Measurements from ENCODE around the gene RNF144A. TPM values are rescaled to one million over a fixed set of nuclear protein-coding genes. Genes with fewer than 3 reads are reported as not detected.

The RNF144A gene
- total RNA-seq, 2 experiments from 2014 or later: 49.0 to 50.6 TPM

GRCh38 chr2:6909431-6910385 lies 7.5 kb upstream of the RNF144A start:
- peaks cover 60% of the 10 kb centered on the region for H3K36me3 Mint-ChIP-seq (ENCODE audit: low read depth)
- CTCF ChIA-PET: interaction anchor here (0.7 to 7.4 kb wide), 6 partner anchors 5 to 134 kb away, joined by 3 to 73 read pairs (median 10); partner anchors contain the start of genes CMPK2 and RNF144A

GRCh38 chr2:6911721-6912120 lies 5.5 kb upstream of the RNF144A start:
- Mint-ChIP-seq H3K27me3 (ENCODE audit: low read depth) (no peaks in the 10 kb centered on the region), H3K36me3 (ENCODE audit: low read depth) (peaks cover 49% of the 10 kb centered on the region), H3K4me1 (ENCODE audit: low read depth) (peaks cover 92% of the 10 kb centered on the region), H3K4me3 (peak overlapping the region; percentile 64), H3K27ac (peak overlapping the region; percentile 100), H3K9me3 (peaks cover 4% of the 10 kb centered on the region)
- CTCF ChIA-PET: interaction anchor here (0.5 to 7.4 kb wide), 5 partner anchors 16 to 141 kb away, joined by 3 to 73 read pairs (median 3); partner anchors contain the start of gene CMPK2
- DNase-seq: no peak
- intact Hi-C loops (cut with micrococcal nuclease): loop anchor here (2.0 to 5.0 kb wide), 4 partner anchors 85 to 1771 kb away; partner anchors contain the start of gene ID2

More at GRCh38 chr2:6909431-6910385, 7.5 kb upstream of the RNF144A start:
- peaks cover 4% of the 10 kb centered on the region for H3K9me3 Mint-ChIP-seq
- peak; percentile 64 for DNase-seq
- H3K27me3 Mint-ChIP-seq (ENCODE audit: low read depth): no peaks in the 10 kb centered on the region
- peaks cover 89% of the 10 kb centered on the region for H3K4me1 Mint-ChIP-seq (ENCODE audit: low read depth)
- H3K4me3 Mint-ChIP-seq: peak overlapping the region; percentile 65
- peak overlapping the region; percentile 100 for H3K27ac Mint-ChIP-seq
- intact Hi-C loops (cut with micrococcal nuclease): loop anchor here (5.0 to 10.0 kb wide), 5 partner anchors 283 to 1773 kb away; partner anchors contain the start of gene ID2

DNA sequence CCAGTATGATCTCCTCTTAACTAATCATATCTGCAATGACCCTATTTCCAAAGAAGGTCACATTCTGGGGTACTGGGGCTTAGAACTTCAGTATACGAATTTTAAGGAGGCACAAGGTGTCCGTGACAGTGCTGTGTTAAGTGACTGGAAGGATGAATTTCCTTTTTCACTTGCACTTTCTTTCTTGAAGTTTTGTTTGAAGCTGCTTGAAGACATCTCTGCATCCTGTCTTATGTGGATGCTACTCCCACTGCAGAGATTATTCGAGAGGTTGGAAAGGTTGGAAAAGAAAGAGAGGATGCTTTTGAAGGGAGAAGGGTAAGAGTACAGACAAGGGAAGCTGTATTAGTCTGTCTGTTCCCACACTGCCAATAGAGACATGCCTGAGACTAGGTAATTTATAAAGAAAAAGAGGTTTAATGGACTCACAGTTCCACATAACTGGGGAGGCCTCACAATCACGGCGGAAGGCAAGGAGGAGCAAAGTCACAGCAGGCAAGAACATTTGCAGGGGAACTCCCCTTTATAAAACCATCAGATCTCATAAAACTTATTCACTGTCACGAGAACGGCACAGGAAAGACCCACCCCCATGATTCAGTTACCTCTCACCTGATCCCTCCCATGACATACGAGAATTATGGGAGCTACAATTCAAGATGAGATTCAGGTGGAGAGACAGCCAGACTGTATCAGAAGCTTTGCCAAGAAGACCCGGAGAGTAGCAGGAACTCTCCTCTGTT lies 3.6 kb upstream of the RNF144A start:
- DNase-seq: peak; percentile 83
- intact Hi-C loops (cut with micrococcal nuclease): loop anchor here (1.0 to 5.0 kb wide), 8 partner anchors 16 to 1769 kb away; partner anchors contain the start of genes ID2 and RSAD2
- H3K36me3 Mint-ChIP-seq (ENCODE audit: low read depth): peaks cover 31% of the 10 kb centered on the region

DNA sequence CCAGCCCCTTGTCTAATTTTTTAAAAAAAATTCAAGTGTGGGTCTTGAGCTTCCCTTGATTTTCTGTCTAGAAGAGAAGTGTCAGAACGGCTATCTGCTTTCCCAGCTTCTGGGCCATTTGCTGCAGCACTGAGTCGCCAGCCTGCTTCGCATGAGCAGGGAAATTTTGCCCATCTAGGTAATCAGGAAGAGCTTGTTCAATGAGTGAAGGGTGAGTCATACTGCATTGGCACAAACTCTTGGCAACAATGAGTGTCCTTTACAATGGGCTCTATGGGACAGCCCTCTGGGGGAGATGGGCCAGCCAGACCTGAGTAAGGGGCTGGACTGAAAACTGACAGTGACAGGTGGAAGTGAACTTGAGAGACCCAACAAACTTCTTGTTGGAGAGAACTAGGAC lies 2.4 kb upstream of the RNF144A start:
- Mint-ChIP-seq H3K9me3 (no peaks in the 10 kb centered on the region), H3K27me3 (ENCODE audit: low read depth) (no peaks in the 10 kb centered on the region), H3K36me3 (ENCODE audit: low read depth) (peaks cover 32% of the 10 kb centered on the region), H3K27ac (peak overlapping the region; percentile 85), H3K4me3 (peak overlapping the region; percentile 42), H3K4me1 (ENCODE audit: low read depth) (peaks cover 73% of the 10 kb centered on the region)
- intact Hi-C loops (cut with micrococcal nuclease): loop anchor here (1.0 to 5.0 kb wide), 5 partner anchors 9 to 1767 kb away; partner anchors contain the start of gene ID2
- peak; percentile 65 for DNase-seq
- CTCF ChIA-PET: interaction anchor here (0.5 to 7.4 kb wide), 9 partner anchors 9 to 89 kb away, joined by 3 to 73 read pairs (median 5); partner anchors contain the start of genes CMPK2 and RSAD2

More for the DNA sequence above, 3.6 kb upstream of the RNF144A start:
- CTCF ChIA-PET: interaction anchor here (0.8 to 7.4 kb wide), 6 partner anchors 8 to 88 kb away, joined by 4 to 73 read pairs (median 26); partner anchors contain the start of genes CMPK2 and RSAD2
- Mint-ChIP-seq H3K27me3 (ENCODE audit: low read depth) (no peaks in the 10 kb centered on the region), H3K4me3 (peak overlapping the region; percentile 87), H3K4me1 (ENCODE audit: low read depth) (peaks cover 74% of the 10 kb centered on the region), H3K27ac (peak overlapping the region; percentile 100), H3K9me3 (no peaks in the 10 kb centered on the region)

DNA sequence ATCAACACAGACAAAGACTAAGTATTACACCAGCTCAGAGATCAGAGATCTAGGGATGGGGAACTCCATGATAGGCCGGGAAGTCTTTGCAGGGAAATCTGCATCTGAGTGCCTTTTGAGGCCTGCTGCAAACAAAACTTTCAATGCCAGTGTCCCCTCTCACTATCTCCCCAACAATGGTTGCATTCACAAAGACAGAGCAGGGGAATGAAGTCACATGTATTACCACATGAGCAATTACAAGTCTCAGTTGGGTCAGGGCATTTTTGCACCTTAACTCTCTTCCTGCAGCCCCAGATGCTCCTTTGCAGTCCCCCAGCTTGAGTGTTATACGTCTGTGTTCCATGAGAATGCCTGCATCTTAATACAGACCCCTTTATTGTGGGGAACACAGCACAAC lies 1.8 kb upstream of the RNF144A start:
- H3K4me1 Mint-ChIP-seq (ENCODE audit: low read depth): peaks cover 74% of the 10 kb centered on the region
- no peaks in the 10 kb centered on the region for H3K9me3 Mint-ChIP-seq
- intact Hi-C loops (cut with micrococcal nuclease): loop anchor here (1.0 to 2.0 kb wide), 2 partner anchors 9 to 909 kb away; no protein-coding TSS in a partner anchor
- H3K36me3 Mint-ChIP-seq (ENCODE audit: low read depth): peaks cover 29% of the 10 kb centered on the region
- no peaks in the 10 kb centered on the region for H3K27me3 Mint-ChIP-seq (ENCODE audit: low read depth)
- peak overlapping the region; percentile 85 for H3K27ac Mint-ChIP-seq
- no peak overlapping the region for H3K4me3 Mint-ChIP-seq
- CTCF ChIA-PET: interaction anchor here (0.5 to 7.4 kb wide), 8 partner anchors 10 to 49 kb away, joined by 3 to 73 read pairs (median 7); partner anchors contain the start of genes CMPK2 and RSAD2
- no peak for DNase-seq

GRCh38 chr2:6916224-6916623 lies 988 bp upstream of the RNF144A start:
- peaks cover 73% of the 10 kb centered on the region for H3K4me1 Mint-ChIP-seq (ENCODE audit: low read depth)
- no peaks in the 10 kb centered on the region for H3K9me3 Mint-ChIP-seq
- intact Hi-C loops (cut with micrococcal nuclease): loop anchor here (2.0 kb wide), 1 partner anchor 97 kb away; no protein-coding TSS in a partner anchor
- H3K36me3 Mint-ChIP-seq (ENCODE audit: low read depth): peaks cover 24% of the 10 kb centered on the region
- CTCF ChIA-PET: interaction anchor here (0.7 to 7.4 kb wide), 21 partner anchors 9 to 128 kb away, joined by 3 to 73 read pairs (median 4); partner anchors contain the start of genes CMPK2 and RSAD2
- no peak for DNase-seq
- no peaks in the 10 kb centered on the region for H3K27me3 Mint-ChIP-seq (ENCODE audit: low read depth)
- H3K27ac Mint-ChIP-seq: no peak overlapping the region
- peak overlapping the region; percentile 76 for H3K4me3 Mint-ChIP-seq

DNA sequence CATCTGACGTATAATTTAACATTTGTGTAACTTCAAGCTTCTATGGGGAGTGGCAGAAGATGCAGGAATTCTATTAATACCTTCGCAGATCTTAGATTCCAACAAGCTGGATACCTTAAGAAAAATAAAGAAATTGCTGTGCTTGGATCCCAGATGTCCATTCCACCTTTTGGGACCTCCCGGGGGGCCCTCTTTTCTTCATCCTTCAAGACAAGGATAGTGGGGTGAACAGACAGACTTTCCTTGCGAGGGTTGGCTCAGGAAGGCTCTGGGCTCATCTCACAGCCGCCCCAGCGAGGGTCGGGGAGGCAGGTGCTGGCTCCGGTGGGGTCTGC lies 509 bp upstream of the RNF144A start:
- DNase-seq: no peak
- H3K4me1 Mint-ChIP-seq (ENCODE audit: low read depth): peaks cover 73% of the 10 kb centered on the region
- peaks cover 22% of the 10 kb centered on the region for H3K36me3 Mint-ChIP-seq (ENCODE audit: low read depth)
- peak overlapping the region; percentile 76 for H3K4me3 Mint-ChIP-seq
- no peaks in the 10 kb centered on the region for H3K9me3 Mint-ChIP-seq
- peak overlapping the region; percentile 79 for H3K27ac Mint-ChIP-seq
- no peaks in the 10 kb centered on the region for H3K27me3 Mint-ChIP-seq (ENCODE audit: low read depth)
- CTCF ChIA-PET: interaction anchor here (0.5 to 7.4 kb wide), 23 partner anchors 9 to 571 kb away, joined by 3 to 73 read pairs (median 3); partner anchors contain the start of genes CMPK2 and RSAD2
- intact Hi-C loops (cut with micrococcal nuclease): loop anchor here (2.0 kb wide), 1 partner anchor 96 kb away; no protein-coding TSS in a partner anchor

DNA sequence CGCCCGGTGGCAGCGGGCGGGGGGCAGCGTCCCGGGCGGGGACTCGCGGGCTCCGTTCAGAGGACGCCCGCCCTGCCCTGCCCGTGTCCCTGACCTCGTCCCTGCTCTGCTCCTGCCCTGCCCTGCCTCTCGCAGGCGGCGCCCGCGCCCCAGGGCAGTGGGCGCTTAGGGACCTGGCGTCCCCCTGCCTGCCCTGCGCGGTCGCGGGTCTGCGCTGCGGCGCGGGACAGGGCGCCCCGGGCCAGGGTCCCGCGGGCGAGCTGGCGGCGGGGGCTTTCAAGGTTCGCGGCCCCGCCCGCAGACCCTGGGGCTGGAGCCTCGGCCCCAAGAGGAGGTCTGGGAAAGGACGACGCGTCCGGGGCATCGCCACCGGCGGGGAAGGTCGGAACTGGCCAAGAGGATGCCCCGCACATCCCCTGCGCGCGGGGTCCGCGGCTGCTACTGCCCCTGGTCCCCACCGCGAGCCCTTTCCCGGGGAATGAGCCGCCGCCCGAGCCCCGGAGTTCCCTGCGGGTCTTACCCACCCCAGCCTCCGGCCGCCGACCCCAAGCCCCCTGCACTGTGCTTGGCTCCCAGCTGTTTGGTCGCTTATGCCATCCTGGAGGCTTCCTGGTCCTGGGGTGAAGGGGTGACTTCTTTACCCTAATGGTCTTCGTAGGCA lies 679 bp downstream of the RNF144A start:
- Mint-ChIP-seq H3K27ac (peak overlapping the region; percentile 85), H3K4me3 (peak overlapping the region; percentile 75), H3K27me3 (ENCODE audit: low read depth) (no peaks in the 10 kb centered on the region), H3K4me1 (ENCODE audit: low read depth) (peaks cover 75% of the 10 kb centered on the region), H3K36me3 (ENCODE audit: low read depth) (peaks cover 16% of the 10 kb centered on the region), H3K9me3 (no peaks in the 10 kb centered on the region)
- CTCF ChIA-PET: interaction anchor here (0.6 to 3.4 kb wide), 12 partner anchors 12 to 126 kb away, joined by 3 to 29 read pairs (median 4); no protein-coding TSS in a partner anchor
- DNase-seq: no peak
- intact Hi-C loops (cut with micrococcal nuclease): loop anchor here (2.0 kb wide), 1 partner anchor 95 kb away; no protein-coding TSS in a partner anchor

- no peak for DNase-seq
- peaks cover 78% of the 10 kb centered on the region for H3K4me1 Mint-ChIP-seq (ENCODE audit: low read depth)
- no peaks in the 10 kb centered on the region for H3K27me3 Mint-ChIP-seq (ENCODE audit: low read depth)
- no peak overlapping the region for H3K27ac Mint-ChIP-seq
- no peak overlapping the region for H3K4me3 Mint-ChIP-seq
- no peaks in the 10 kb centered on the region for H3K9me3 Mint-ChIP-seq
- CTCF ChIA-PET: interaction anchor here (0.8 to 3.4 kb wide), 7 partner anchors 10 to 124 kb away, joined by 3 to 29 read pairs (median 7); no protein-coding TSS in a partner anchor
- intact Hi-C loops (cut with micrococcal nuclease): loop anchor here (2.0 kb wide), 1 partner anchor 125 kb away; no protein-coding TSS in a partner anchor
- peaks cover 13% of the 10 kb centered on the region for H3K36me3 Mint-ChIP-seq (ENCODE audit: low read depth)
These were observed 2.9 kb downstream of the RNF144A start for GRCh38 chr2:6919901-6920742.

GRCh38 chr2:6920743-6921064 lies 3.5 kb downstream of the RNF144A start:
- intact Hi-C loops (cut with micrococcal nuclease): loop anchor here (2.0 kb wide), 1 partner anchor 124 kb away; no protein-coding TSS in a partner anchor
- H3K27me3 Mint-ChIP-seq (ENCODE audit: low read depth): no peaks in the 10 kb centered on the region
- H3K4me1 Mint-ChIP-seq (ENCODE audit: low read depth): peaks cover 78% of the 10 kb centered on the region
- H3K27ac Mint-ChIP-seq: no peak overlapping the region
- H3K36me3 Mint-ChIP-seq (ENCODE audit: low read depth): peaks cover 13% of the 10 kb centered on the region
- DNase-seq: no peak
- no peaks in the 10 kb centered on the region for H3K9me3 Mint-ChIP-seq
- CTCF ChIA-PET: interaction anchor here (1.0 to 3.4 kb wide), 4 partner anchors 15 to 116 kb away, joined by 3 to 29 read pairs (median 3); no protein-coding TSS in a partner anchor
- H3K4me3 Mint-ChIP-seq: no peak overlapping the region
